Vagina (tissue), 2 donors: ENCODE results near the gene ACTL6B.

Experiments used
- POLR2A ChIP-seq, 2 donors: fragments of 450-650 bp; IDR thresholded peaks; one replicate each; pipeline ENCODE4 v1.6.1; 2017; ENCODE audit warnings: antibody characterized with exemption in 2 of 2, mild to moderate bottlenecking in 2 of 2, moderate library complexity in 2 of 2
- TF ChIP-seq, protein P1 (sequence below), 3 experiments: fragments of 450-650 bp in 2 of 3; fragments of 200-600 bp in 1 of 3; sonication (generic) in 1 of 3; IDR thresholded peaks; one replicate each; pipeline ENCODE4 v1.5.1; 2017 to 2019; ENCODE audit warnings: antibody characterized with exemption in 3 of 3, mild to moderate bottlenecking in 2 of 3, moderate library complexity in 2 of 3

DNA sequence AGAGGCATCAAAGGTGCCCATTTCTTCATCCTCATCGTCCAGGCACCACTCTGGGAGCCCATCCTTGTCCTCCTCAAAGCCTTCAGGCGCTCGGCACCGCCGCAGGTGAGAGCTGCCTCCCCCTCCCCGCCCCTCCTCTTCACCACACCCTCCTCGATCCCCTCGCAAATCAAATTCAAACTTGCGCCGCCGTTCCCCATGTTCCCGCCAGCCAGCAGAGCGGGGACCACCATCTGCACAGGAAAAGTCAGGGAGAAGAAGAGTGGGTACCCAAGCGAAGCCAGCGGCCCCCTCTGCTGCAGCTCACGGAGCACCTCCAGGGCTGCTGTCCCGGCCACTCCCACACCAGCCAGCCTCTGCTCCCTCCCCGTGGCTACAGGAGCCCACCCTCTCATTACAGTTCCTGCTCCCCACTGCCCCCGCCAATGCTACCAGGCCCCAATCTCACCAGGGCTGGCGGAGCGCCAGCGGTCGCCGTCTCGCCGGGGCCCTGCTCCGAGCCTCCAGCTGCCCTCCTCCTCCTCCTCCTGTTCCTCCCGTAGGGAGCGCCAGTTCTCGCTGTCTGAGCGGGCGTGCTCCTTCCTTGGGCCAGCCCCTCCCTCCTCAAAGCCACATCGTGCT, 30.1 kb upstream of the ACTL6B start:
- no peak for TF ChIP-seq POLR2A (IDR thresholded peaks at IDR 0.05)
- TF ChIP-seq, protein P1, sequence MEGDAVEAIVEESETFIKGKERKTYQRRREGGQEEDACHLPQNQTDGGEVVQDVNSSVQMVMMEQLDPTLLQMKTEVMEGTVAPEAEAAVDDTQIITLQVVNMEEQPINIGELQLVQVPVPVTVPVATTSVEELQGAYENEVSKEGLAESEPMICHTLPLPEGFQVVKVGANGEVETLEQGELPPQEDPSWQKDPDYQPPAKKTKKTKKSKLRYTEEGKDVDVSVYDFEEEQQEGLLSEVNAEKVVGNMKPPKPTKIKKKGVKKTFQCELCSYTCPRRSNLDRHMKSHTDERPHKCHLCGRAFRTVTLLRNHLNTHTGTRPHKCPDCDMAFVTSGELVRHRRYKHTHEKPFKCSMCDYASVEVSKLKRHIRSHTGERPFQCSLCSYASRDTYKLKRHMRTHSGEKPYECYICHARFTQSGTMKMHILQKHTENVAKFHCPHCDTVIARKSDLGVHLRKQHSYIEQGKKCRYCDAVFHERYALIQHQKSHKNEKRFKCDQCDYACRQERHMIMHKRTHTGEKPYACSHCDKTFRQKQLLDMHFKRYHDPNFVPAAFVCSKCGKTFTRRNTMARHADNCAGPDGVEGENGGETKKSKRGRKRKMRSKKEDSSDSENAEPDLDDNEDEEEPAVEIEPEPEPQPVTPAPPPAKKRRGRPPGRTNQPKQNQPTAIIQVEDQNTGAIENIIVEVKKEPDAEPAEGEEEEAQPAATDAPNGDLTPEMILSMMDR (IDR thresholded peaks at IDR 0.05) = no peak
